ENCODE results near the gene PPM1H.

DNA sequence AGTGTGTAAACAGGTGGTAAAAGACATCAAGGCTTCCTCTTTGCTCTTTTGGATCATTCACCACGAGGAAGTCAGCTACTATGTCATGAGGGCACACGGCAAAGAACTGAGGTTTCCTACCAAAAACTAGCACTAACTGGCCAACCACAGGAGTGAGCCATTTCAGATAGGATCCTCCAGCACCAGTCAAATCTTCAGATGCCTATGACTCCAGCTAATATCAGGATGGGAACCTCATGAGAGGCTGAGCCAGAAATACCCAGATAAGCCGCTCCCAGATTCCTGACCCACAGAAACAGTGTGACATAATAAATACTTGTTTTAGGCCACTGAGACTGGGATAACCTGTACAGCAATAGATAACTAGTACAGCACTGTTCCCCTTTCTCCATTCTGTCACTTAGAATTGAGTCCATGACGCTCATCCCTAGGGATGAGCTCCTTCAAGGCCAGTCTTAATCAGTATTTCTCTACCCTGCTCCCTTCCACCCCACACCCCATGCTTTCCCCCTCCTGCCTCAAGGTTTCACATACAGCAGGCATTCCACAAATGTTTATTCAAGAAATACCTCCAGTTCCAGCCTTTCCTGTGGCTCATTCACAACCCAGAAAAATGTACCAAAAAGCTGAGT, 68.4 kb downstream of the PPM1H start:
- TF ChIP-seq, protein P1, sequence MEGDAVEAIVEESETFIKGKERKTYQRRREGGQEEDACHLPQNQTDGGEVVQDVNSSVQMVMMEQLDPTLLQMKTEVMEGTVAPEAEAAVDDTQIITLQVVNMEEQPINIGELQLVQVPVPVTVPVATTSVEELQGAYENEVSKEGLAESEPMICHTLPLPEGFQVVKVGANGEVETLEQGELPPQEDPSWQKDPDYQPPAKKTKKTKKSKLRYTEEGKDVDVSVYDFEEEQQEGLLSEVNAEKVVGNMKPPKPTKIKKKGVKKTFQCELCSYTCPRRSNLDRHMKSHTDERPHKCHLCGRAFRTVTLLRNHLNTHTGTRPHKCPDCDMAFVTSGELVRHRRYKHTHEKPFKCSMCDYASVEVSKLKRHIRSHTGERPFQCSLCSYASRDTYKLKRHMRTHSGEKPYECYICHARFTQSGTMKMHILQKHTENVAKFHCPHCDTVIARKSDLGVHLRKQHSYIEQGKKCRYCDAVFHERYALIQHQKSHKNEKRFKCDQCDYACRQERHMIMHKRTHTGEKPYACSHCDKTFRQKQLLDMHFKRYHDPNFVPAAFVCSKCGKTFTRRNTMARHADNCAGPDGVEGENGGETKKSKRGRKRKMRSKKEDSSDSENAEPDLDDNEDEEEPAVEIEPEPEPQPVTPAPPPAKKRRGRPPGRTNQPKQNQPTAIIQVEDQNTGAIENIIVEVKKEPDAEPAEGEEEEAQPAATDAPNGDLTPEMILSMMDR (IDR thresholded peaks at IDR 0.05) = no peak
- TF ChIP-seq POLR2A (IDR thresholded peaks at IDR 0.05) (no peak), POLR2AphosphoS5 (IDR thresholded peaks at IDR 0.05; ENCODE audit: insufficient read depth in 1 of 2, low read depth in 1 of 2) (no peak)

All from vagina (tissue), 2 donors.